Sigmoid colon (tissue), 7 donors: ENCODE results near the gene AAMDC. TPM values are rescaled to one million over a fixed set of nuclear protein-coding genes. Genes with fewer than 3 reads are reported as not detected.
"Not testable (repeated sequence)": the region's sequence is repeated elsewhere in the genome, so short reads cannot be mapped to it uniquely, and the experiment has no call there.

Experiments
- DNase-seq: peaks from one replicate; pipeline ENCODE4 v3.0.0-alpha.2; 2019
- H3K27ac ChIP-seq, 4 donors: fragments of 200-600 bp; sonication (generic); one replicate each; pipeline ENCODE4 v1.5.1; 2016 to 2019; ENCODE audit warnings: mild to moderate bottlenecking in 1 of 4
- H3K27me3 ChIP-seq, 3 donors: fragments of 200-600 bp; sonication (generic); one replicate each; pipeline ENCODE4 v1.5.1; 2019; ENCODE audit warnings: mild to moderate bottlenecking in 1 of 3
- H3K36me3 ChIP-seq, 4 donors: fragments of 200-600 bp; sonication (generic); one replicate each; pipeline ENCODE4 v1.5.1; 2016 to 2019
- H3K4me1 ChIP-seq, 4 donors: fragments of 200-600 bp; sonication (generic); one replicate each; pipeline ENCODE4 v1.5.1; 2017 to 2019
- H3K4me3 ChIP-seq, 4 donors: fragments of 200-600 bp; sonication (generic); one replicate each; pipeline ENCODE4 v1.5.1; 2017 to 2019; ENCODE audit warnings: mild to moderate bottlenecking in 2 of 4, moderate library complexity in 1 of 4
- H3K9me3 ChIP-seq, 4 donors: fragments of 200-600 bp in 3 of 4; sonication (generic) in 3 of 4; one replicate each; pipeline versions ENCODE4 v1.5.1 to v1.6.1; 2013 to 2019
- CTCF ChIP-seq, 4 experiments: fragments of 450-650 bp in 3 of 4; fragments of 200-600 bp in 1 of 4; IDR thresholded peaks; one replicate each; pipeline ENCODE4 v1.5.1; 2016 to 2019; ENCODE audit warnings: antibody characterized with exemption in 4 of 4, mild to moderate bottlenecking in 3 of 4, moderate library complexity in 2 of 4
- EP300 ChIP-seq, 4 donors: sonication (generic); formaldehyde crosslinking; IDR thresholded peaks; one replicate each; pipeline ENCODE4 v1.6.1; 2017; ENCODE audit warnings: antibody characterized with exemption in 4 of 4
- POLR2A ChIP-seq, 2 donors: fragments of 450-650 bp; IDR thresholded peaks; one replicate each; pipeline ENCODE4 v1.6.1; 2016; ENCODE audit warnings: antibody characterized with exemption in 2 of 2, mild to moderate bottlenecking in 2 of 2, moderate library complexity in 2 of 2
- POLR2AphosphoS5 ChIP-seq, 4 donors: sonication (generic); formaldehyde crosslinking; IDR thresholded peaks; one replicate each; pipeline ENCODE4 v1.6.1; 2017; ENCODE audit warnings: antibody characterized with exemption in 4 of 4
- WGBS, 2 donors: extraction: QIAGEN DNeasy Blood & Tissue Kit; methylation state at CpG; one replicate each; pipeline ENCODE4 v1.1.7; 2013; 5-methylcytosine and 5-hydroxymethylcytosine counted together
- intact Hi-C: fragments of 100-400 bp; cut with DNase I; formaldehyde crosslinking; loops from one replicate; pipeline ENCODE4 v1.15.1; 2023
- polyA plus RNA-seq, 3 donors: library from polyadenylated mRNA; stranded (reverse); fragments of 200-250 nt; gene quantifications; one replicate each; pipeline ENCODE4 v1.2.3, GENCODE V29; 2013
- total RNA-seq, 4 donors: library from RNA; depleted of rRNA; stranded (reverse); fragments of >200 nt; gene quantifications; one replicate each; pipeline ENCODE4 v1.1.0, GENCODE V29; 2016
- donor health status: healthy with polysubstance abuse.
- donor health status: Bipolar disorder and iron deficiency.
- donor health status: healthy.

AAMDC gene
- total and polyA plus RNA-seq, 7 donors: 29.1 to 85.3 (median 46.7) TPM

DNA sequence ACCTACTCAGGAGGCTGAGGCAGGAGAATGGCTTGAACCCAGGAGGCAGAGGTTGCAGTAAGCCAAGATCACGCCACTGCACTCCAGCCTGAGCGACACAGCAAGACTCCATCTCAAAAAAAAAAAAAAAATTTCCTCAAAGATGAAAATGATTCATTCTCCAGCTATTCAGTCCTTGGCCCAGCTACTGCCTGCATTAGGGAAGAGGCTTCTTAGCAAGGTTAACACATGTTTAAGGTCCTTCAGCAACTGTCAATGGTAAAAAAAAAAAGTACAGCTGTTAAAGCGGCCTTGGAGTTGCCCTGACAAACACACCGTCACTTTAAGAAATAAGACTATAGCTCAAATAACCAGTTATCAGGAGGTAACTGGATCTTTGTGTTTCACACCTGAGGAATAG, 57.3 kb downstream of the AAMDC start:
- peak; percentile 66 for DNase-seq
- peaks cover 0 to 61% (median 5%) of the 10 kb centered on the region in 4 donors for H3K36me3 ChIP-seq
- 81 to 92% methylated on average over 4 of the region's 4 CpGs for WGBS, 2 donors

DNA sequence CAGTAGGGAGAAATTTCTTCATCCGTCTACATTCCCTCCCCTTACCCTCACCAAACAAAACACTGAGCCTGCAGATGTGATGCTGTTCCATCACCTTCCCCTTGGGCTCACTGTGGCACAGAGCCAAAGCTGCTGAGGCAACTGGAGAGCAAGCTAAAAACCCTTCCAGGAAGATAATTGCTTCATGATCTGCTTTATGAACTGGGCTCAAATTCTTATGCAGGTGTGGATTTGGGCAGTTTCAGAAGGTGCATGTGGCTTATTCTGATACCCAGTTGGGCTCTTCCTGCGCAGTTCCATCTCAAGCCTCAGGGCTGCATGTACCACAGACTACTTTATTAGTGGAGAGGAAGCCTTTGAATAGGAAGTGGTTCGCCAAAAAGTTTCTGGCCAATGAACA, 58.3 kb downstream of the AAMDC start:
- TF ChIP-seq POLR2A (IDR thresholded peaks at IDR 0.05) (no peak), CTCF (IDR thresholded peaks at IDR 0.05) (no peak), EP300 (IDR thresholded peaks at IDR 0.05) (no peak), POLR2AphosphoS5 (IDR thresholded peaks at IDR 0.05) (no peak)
- H3K27ac ChIP-seq: peak overlapping the region in 3 of 4 donors; percentile 33 to 50 (median 49)
- no peaks in the 10 kb centered on the region for H3K27me3 ChIP-seq
- peak; percentile 82 for DNase-seq
- intact Hi-C loops: no loop called here
- no peaks in the 10 kb centered on the region for H3K9me3 ChIP-seq
- peaks cover 0 to 71% (median 7%) of the 10 kb centered on the region in 4 donors for H3K36me3 ChIP-seq
- WGBS, 2 donors: 77 to 88% methylated on average over 3 of the region's 3 CpGs
- no peak overlapping the region for H3K4me3 ChIP-seq
- H3K4me1 ChIP-seq: peaks cover 0 to 19% (median 14%) of the 10 kb centered on the region in 4 donors

More for the DNA sequence above, 57.3 kb downstream of the AAMDC start:
- H3K27me3 ChIP-seq, H3K9me3 ChIP-seq, intact Hi-C loops, H3K4me3 ChIP-seq: not testable (repeated sequence)
- Histone ChIP-seq H3K4me1 (peaks cover 0 to 29% (median 16%) of the 10 kb centered on the region in 4 donors), H3K27ac (peak overlapping the region in 3 of 4 donors; percentile 33 to 50 (median 49))
- TF ChIP-seq POLR2AphosphoS5 (IDR thresholded peaks at IDR 0.05): peak in 2 of 4 donors; percentile 8 to 29

DNA sequence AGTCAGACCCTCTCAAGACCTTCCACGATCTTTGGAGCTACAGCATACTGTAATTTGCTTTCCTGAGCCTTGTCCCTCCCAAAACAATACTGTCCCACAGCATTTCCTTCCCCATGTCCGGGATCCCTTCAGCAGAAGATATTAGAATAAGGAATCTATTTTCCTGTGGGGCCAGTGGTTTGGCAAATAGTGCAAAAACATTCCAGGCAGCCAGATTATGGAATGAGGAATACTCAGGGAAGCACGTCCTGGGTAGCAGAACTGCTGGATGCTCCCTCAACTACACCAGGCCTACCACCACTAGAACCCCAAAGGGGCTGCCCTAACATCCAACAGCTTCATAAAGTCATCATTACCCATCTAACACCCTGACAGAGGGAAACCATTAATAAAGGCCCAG, 61.5 kb downstream of the AAMDC start:
- intact Hi-C loops: no loop called here

GRCh38 chr11:77883775-77884174, 62.8 kb downstream of the AAMDC start:
- H3K9me3 ChIP-seq: no peaks in the 10 kb centered on the region
- H3K27me3 ChIP-seq: no peaks in the 10 kb centered on the region
- no peak overlapping the region for H3K4me3 ChIP-seq
- TF ChIP-seq EP300 (IDR thresholded peaks at IDR 0.05): no peak
- TF ChIP-seq POLR2AphosphoS5 (IDR thresholded peaks at IDR 0.05): no peak
- TF ChIP-seq CTCF (IDR thresholded peaks at IDR 0.05): no peak
- TF ChIP-seq POLR2A (IDR thresholded peaks at IDR 0.05): no peak
- no peak overlapping the region for H3K27ac ChIP-seq
- WGBS, 2 donors: 97% methylated on average over 5 of the region's 5 CpGs
- DNase-seq: no peak
- intact Hi-C loops: no loop called here
- peaks cover 0 to 6% (median 3%) of the 10 kb centered on the region in 4 donors for H3K4me1 ChIP-seq
- peaks cover 6 to 63% (median 14%) of the 10 kb centered on the region in 4 donors for H3K36me3 ChIP-seq

More for the DNA sequence above, 61.5 kb downstream of the AAMDC start:
- peaks cover 6 to 67% (median 14%) of the 10 kb centered on the region in 4 donors for H3K36me3 ChIP-seq
- H3K9me3 ChIP-seq: no peaks in the 10 kb centered on the region
- H3K27ac ChIP-seq: no peak overlapping the region
- TF ChIP-seq POLR2A (IDR thresholded peaks at IDR 0.05): no peak
- no peak for TF ChIP-seq POLR2AphosphoS5 (IDR thresholded peaks at IDR 0.05)
- TF ChIP-seq EP300 (IDR thresholded peaks at IDR 0.05): no peak
- no peak for TF ChIP-seq CTCF (IDR thresholded peaks at IDR 0.05)
- H3K4me1 ChIP-seq: peaks cover 0 to 18% (median 13%) of the 10 kb centered on the region in 4 donors
- H3K27me3 ChIP-seq: no peaks in the 10 kb centered on the region
- H3K4me3 ChIP-seq: no peak overlapping the region
- WGBS, 2 donors: 92 to 98% methylated on average over 3 of the region's 3 CpGs
- DNase-seq: no peak

DNA sequence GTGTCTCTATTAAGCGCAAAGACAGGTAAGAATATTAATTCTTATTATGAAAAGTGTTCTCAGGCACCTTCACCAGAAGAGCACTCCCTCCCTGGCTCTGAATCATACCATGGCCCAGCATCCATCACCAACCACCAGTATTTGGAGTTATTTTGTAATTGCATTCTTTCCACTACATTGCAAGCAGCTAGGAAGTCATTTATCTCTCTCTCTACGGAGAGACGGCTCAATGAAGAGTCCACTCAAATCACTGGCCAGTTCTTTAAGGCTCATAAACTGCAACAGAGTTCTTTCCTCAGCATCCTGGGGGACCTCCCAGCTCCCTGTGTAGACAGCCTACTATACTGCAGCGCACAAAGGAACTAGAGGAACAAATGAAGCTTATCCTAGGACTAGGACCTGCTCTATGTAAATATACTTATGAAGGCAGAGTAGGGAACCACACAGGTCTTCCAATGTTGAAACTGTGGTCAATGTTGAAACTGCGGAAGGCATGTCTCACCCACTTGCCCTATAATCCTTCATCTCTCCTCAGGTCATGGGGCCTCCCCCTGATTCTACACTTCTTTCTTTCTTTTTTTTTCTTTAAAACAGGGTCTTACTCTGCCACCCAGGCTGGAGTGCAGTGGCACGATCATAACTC, 63.4 kb downstream of the AAMDC start:
- H3K4me3 ChIP-seq: no peak overlapping the region
- H3K36me3 ChIP-seq: peaks cover 6 to 63% (median 13%) of the 10 kb centered on the region in 4 donors
- DNase-seq: no peak
- 90 to 97% methylated on average over 6 of the region's 6 CpGs for WGBS, 2 donors
- H3K27me3 ChIP-seq: no peaks in the 10 kb centered on the region
- TF ChIP-seq POLR2AphosphoS5 (IDR thresholded peaks at IDR 0.05) (no peak), EP300 (IDR thresholded peaks at IDR 0.05) (no peak), CTCF (IDR thresholded peaks at IDR 0.05) (no peak), POLR2A (IDR thresholded peaks at IDR 0.05) (no peak)
- no peak overlapping the region for H3K27ac ChIP-seq
- no peaks in the 10 kb centered on the region for H3K9me3 ChIP-seq
- H3K4me1 ChIP-seq: peaks cover 0 to under 1% (median 0%) of the 10 kb centered on the region in 4 donors
- intact Hi-C loops: no loop called here
